Neural progenitor cell (in vitro differentiated cells): ENCODE results near the gene SULT1A2.

Experiments
- CTCF ChIP-seq: fragments of 200-600 bp; sonication (generic); IDR thresholded peaks from 2 replicates; pipeline ENCODE4 v1.5.1; 2017; ENCODE audit warnings: antibody characterized with exemption, mild to moderate bottlenecking
- EZH2 ChIP-seq: fragments of 200-600 bp; sonication (generic); IDR thresholded peaks from 2 replicates; pipeline ENCODE4 v1.6.1; 2017; ENCODE audit warnings: antibody characterized with exemption, mild to moderate bottlenecking, moderate library complexity
- EZH2phosphoT487 ChIP-seq: fragments of 200-600 bp; sonication (generic); IDR thresholded peaks from 2 replicates; pipeline ENCODE4 v1.6.1; 2017; ENCODE audit warnings: antibody characterized with exemption

- no peak for TF ChIP-seq CTCF
- TF ChIP-seq EZH2phosphoT487: no peak
- TF ChIP-seq EZH2: no peak
Observed at GRCh38 chr16:28587386-28587785, 9.5 kb downstream of the SULT1A2 start.
